ENCODE data around the gene SLC22A23.

DNA sequence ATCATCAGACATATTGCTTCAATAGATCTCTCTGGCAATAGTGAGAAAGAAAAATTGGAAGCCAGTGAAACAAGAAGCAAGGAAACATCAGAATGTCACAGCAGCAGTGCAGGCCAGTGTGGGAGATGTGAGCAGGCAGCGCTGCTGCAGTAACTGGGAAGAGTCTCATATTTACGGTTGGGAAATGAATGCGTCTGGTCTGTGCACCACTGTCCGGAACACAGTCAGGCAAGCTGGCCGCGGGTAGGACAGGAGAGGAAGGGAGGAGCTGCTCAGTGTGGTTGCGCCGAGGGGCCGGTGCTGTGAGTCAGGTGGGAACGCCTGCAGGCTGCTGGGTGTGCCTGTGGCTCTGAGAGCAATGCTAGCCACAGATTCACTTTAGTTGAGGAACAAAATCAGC, 204.5 kb downstream of the SLC22A23 start:
- TF ChIP-seq SUZ12 (IDR thresholded peaks at IDR 0.05) (no peak), NFRKB (IDR thresholded peaks at IDR 0.05) (no peak), BHLHE40 (IDR thresholded peaks at IDR 0.05; ENCODE audit: borderline replicate concordance) (no peak), SP1 (IDR thresholded peaks at IDR 0.05) (no peak), CTBP1 (IDR thresholded peaks at IDR 0.05; ENCODE audit: borderline replicate concordance) (no peak), FOXM1 (IDR thresholded peaks at IDR 0.05; ENCODE audit: borderline replicate concordance) (no peak), ARNT (IDR thresholded peaks at IDR 0.05) (no peak), FOXA1 (IDR thresholded peaks at IDR 0.05) (no peak), PKNOX1 (IDR thresholded peaks at IDR 0.05) (no peak)

Measured in HEK293T (cell line).